Gastroesophageal sphincter (tissue), 4 donors: ENCODE measurements around the gene TMEM150C. TPM values are rescaled to one million over a fixed set of nuclear protein-coding genes. Genes with fewer than 3 reads are reported as not detected.
"Not testable (repeated sequence)": the region's sequence is repeated elsewhere in the genome, so short reads cannot be mapped to it uniquely, and the experiment has no call there.

ENCODE experiments used
- ATAC-seq: fragments of 150-250 bp; one replicate; pipeline ENCODE4 v1.9.1; 2016; ENCODE audit warnings: mild to moderate bottlenecking, moderate library complexity
- H3K27ac ChIP-seq, 4 donors: fragments of 200-600 bp; sonication (generic) in 3 of 4; 1 replicate in 3 of 4; 2 replicates in 1 of 4; pipeline ENCODE4 v1.5.1; 2016 to 2019
- H3K27me3 ChIP-seq: fragments of 200-600 bp; sonication (generic); one replicate; pipeline ENCODE4 v1.5.1; 2019
- H3K36me3 ChIP-seq, 2 donors: fragments of 200-600 bp; sonication (generic); one replicate each; pipeline ENCODE4 v1.5.1; 2019; ENCODE audit warnings: control low read depth in 1 of 2
- H3K4me1 ChIP-seq, 3 donors: fragments of 200-600 bp; sonication (generic); 1 replicate in 2 of 3; 2 replicates in 1 of 3; pipeline ENCODE4 v1.5.1; 2016 to 2019; ENCODE audit warnings: control low read depth in 2 of 3
- H3K4me3 ChIP-seq, 2 donors: fragments of 200-600 bp; sonication (generic); one replicate each; pipeline ENCODE4 v1.5.1; 2019; ENCODE audit warnings: mild to moderate bottlenecking in 1 of 2, moderate library complexity in 1 of 2
- H3K9me3 ChIP-seq, 3 donors: fragments of 200-600 bp; sonication (generic); one replicate each; pipeline ENCODE4 v1.5.1; 2017 to 2019; ENCODE audit warnings: control low read depth in 2 of 3
- CTCF ChIP-seq, 4 experiments: fragments of 200-600 bp in 2 of 4; fragments of 450-650 bp in 2 of 4; sonication (generic) in 1 of 4; IDR thresholded peaks; one replicate each; pipeline ENCODE4 v1.5.1; 2017 to 2019; ENCODE audit warnings: antibody characterized with exemption in 4 of 4, mild to moderate bottlenecking in 2 of 4, moderate library complexity in 2 of 4
- EP300 ChIP-seq: sonication (generic); formaldehyde crosslinking; IDR thresholded peaks from one replicate; pipeline ENCODE4 v1.6.1; 2017; ENCODE audit warnings: antibody characterized with exemption, mild to moderate bottlenecking
- POLR2A ChIP-seq, 2 donors: fragments of 450-650 bp; IDR thresholded peaks; one replicate each; pipeline ENCODE4 v1.6.1; 2017; ENCODE audit warnings: antibody characterized with exemption in 2 of 2, mild to moderate bottlenecking in 2 of 2, moderate library complexity in 1 of 2
- POLR2AphosphoS5 ChIP-seq: sonication (generic); formaldehyde crosslinking; IDR thresholded peaks from one replicate; pipeline ENCODE4 v1.6.1; 2017; ENCODE audit warnings: antibody characterized with exemption
- WGBS, 2 donors: methylation state at CpG; one replicate each; pipeline ENCODE4 v1.1.5; 2018; ENCODE audit warnings: low coverage in 1 of 2; 5-methylcytosine and 5-hydroxymethylcytosine counted together
- total RNA-seq, 4 donors: library from RNA; depleted of rRNA; stranded (reverse); fragments of >200 nt; gene quantifications; one replicate each; pipeline ENCODE4 v1.1.0, GENCODE V29; 2016

TMEM150C gene
- total RNA-seq, 4 donors from 2014 or later: 3.5 to 10.0 (median 4.8) TPM

DNA sequence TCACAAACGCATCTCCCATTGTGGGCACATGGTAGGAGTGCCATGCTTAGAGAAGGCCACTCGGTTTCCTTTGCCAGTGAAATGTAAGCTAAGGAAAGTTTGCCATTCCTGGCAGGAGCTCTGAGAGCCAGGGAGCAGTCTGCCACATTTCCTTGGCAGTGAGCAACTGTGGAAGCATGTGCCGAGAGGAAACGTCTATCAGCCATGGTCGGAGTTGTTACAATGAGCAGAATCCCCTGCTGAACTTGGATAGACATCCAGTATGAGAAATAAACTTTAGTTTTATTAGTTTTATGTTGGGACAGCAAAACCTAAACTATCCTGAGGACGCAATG lies 80.3 kb downstream of the TMEM150C start:
- Histone ChIP-seq H3K36me3 (no peaks in the 10 kb centered on the region), H3K9me3 (no peaks in the 10 kb centered on the region), H3K4me3 (no peak overlapping the region), H3K27ac (no peak overlapping the region), H3K4me1 (no peaks in the 10 kb centered on the region), H3K27me3 (no peaks in the 10 kb centered on the region)
- no peak for ATAC-seq
- no peak for TF ChIP-seq POLR2AphosphoS5
- TF ChIP-seq POLR2A (IDR thresholded peaks at IDR 0.05): no peak
- no peak for TF ChIP-seq EP300
- no peak for TF ChIP-seq CTCF (IDR thresholded peaks at IDR 0.05)
- WGBS, 2 donors: 46 to 65% methylated on average over 6 of the region's 6 CpGs

GRCh38 chr4:82480771-82481505 lies 80.8 kb downstream of the TMEM150C start:
- H3K27ac ChIP-seq: no peak overlapping the region
- H3K4me3 ChIP-seq: no peak overlapping the region
- no peaks in the 10 kb centered on the region for H3K9me3 ChIP-seq
- TF ChIP-seq POLR2A (IDR thresholded peaks at IDR 0.05) (no peak), EP300 (no peak), POLR2AphosphoS5 (no peak), CTCF (IDR thresholded peaks at IDR 0.05) (no peak)
- no peak for ATAC-seq
- H3K4me1 ChIP-seq: no peaks in the 10 kb centered on the region
- H3K36me3 ChIP-seq: no peaks in the 10 kb centered on the region
- WGBS, 2 donors: 86 to 91% methylated on average over 10 of the region's 10 CpGs
- no peaks in the 10 kb centered on the region for H3K27me3 ChIP-seq

GRCh38 chr4:82479562-82479961 lies 82.2 kb downstream of the TMEM150C start:
- Histone ChIP-seq H3K27ac (no peak overlapping the region), H3K4me1 (no peaks in the 10 kb centered on the region), H3K36me3 (no peaks in the 10 kb centered on the region), H3K9me3 (no peaks in the 10 kb centered on the region), H3K27me3 (no peaks in the 10 kb centered on the region), H3K4me3 (no peak overlapping the region)
- TF ChIP-seq EP300: no peak
- no peak for TF ChIP-seq POLR2AphosphoS5
- no peak for TF ChIP-seq POLR2A (IDR thresholded peaks at IDR 0.05)
- TF ChIP-seq CTCF (IDR thresholded peaks at IDR 0.05): no peak
- 88 to 91% methylated on average over 1 to 3 of the region's 14 CpGs for WGBS, 2 donors
- no peak for ATAC-seq

DNA sequence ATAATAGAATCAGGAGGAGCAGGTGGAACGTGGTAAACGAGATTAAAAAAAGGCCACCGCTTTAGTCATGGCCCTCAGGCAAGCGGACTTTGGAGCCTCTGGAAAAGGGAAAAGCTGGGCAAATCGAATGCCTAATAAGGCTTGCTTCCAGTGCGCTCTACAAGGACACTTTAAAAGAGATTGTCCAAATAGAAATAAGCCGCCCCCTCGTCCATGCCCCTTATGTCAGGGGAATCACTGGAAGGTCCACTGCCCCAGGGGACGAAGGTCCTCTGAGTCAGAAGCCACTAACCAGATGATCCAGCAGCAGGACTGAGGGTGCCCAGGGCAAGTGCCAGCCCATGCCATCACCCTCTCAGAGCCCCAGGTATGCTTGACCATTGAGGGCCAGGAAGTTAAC lies 84.3 kb downstream of the TMEM150C start:
- H3K27me3 ChIP-seq, ATAC-seq, H3K4me3 ChIP-seq, H3K36me3 ChIP-seq, H3K27ac ChIP-seq, H3K9me3 ChIP-seq, H3K4me1 ChIP-seq: not testable (repeated sequence)
- 95 to 96% methylated on average over 5 to 9 of the region's 9 CpGs for WGBS, 2 donors

DNA sequence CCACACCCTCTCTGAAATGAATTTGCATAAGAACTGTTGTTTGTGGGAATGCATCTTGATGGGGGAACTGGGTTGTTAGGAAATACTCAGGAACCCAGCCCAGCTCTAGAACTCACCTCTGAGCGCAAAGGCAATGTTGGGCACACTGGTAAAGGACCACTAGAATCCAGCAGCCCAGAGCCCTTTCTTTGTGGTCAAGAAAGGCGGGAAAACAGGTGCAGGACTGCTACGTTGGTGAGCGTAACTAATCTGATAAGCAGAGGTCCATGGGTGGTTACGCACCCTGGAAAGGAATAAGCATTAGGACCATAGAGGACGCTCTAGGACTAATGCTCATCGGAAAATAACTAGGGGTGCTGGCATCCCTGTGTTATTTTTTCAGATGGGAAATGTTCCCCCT lies 85.9 kb downstream of the TMEM150C start:
- 88 to 100% methylated on average over 1 to 7 of the region's 7 CpGs for WGBS, 2 donors
- not testable (repeated sequence) for H3K27ac ChIP-seq, H3K36me3 ChIP-seq, H3K4me3 ChIP-seq, H3K4me1 ChIP-seq, ATAC-seq, H3K27me3 ChIP-seq, H3K9me3 ChIP-seq

- TF ChIP-seq POLR2AphosphoS5 (no peak), POLR2A (IDR thresholded peaks at IDR 0.05) (no peak), EP300 (no peak), CTCF (IDR thresholded peaks at IDR 0.05) (no peak)
- H3K9me3 ChIP-seq: no peaks in the 10 kb centered on the region
- WGBS, 2 donors: 93 to 98% methylated on average over 4 to 8 of the region's 15 CpGs
- no peak overlapping the region for H3K4me3 ChIP-seq
- no peak for ATAC-seq
- no peaks in the 10 kb centered on the region for H3K4me1 ChIP-seq
- no peaks in the 10 kb centered on the region for H3K36me3 ChIP-seq
- H3K27ac ChIP-seq: no peak overlapping the region
- no peaks in the 10 kb centered on the region for H3K27me3 ChIP-seq
These were observed 88.1 kb downstream of the TMEM150C start for GRCh38 chr4:82473621-82474164.

DNA sequence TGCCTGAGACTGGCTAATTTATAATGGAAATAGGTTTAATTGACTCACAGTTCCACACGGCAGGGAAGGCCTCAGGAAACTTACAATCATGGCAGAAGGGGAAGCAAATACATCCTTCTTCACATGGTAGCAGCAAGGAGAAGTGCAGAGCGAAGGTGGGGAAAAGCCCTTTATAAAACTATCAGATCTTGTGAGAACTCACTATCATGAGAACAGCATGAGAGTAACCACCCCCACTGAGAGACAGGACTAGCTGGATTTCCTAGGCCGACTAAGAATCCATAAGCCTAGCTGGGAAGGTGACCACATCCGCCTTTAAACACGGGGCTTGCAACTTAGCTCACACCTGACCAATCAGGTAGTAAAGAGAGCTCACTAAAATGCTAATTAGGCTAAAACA lies 88.7 kb downstream of the TMEM150C start:
- H3K9me3 ChIP-seq, H3K36me3 ChIP-seq, H3K4me3 ChIP-seq, H3K27me3 ChIP-seq, H3K27ac ChIP-seq, ATAC-seq, H3K4me1 ChIP-seq: not testable (repeated sequence)
- WGBS, 2 donors: 57 to 68% methylated on average over 4 to 5 of the region's 5 CpGs
